Testis (tissue), 3 donors: ENCODE measurements around the gene SPPL3. TPM values are rescaled to one million over a fixed set of nuclear protein-coding genes. Genes with fewer than 3 reads are reported as not detected.

Experiments
- DNase-seq: peaks from one replicate; pipeline ENCODE4 v3.0.0-alpha.2; 2019
- H3K27ac ChIP-seq, 2 donors: fragments of 200-600 bp; sonication (generic); one replicate each; pipeline ENCODE4 v1.5.1; 2019
- H3K27me3 ChIP-seq: fragments of 200-600 bp; sonication (generic); one replicate; pipeline ENCODE4 v1.5.1; 2019
- H3K36me3 ChIP-seq: fragments of 200-600 bp; sonication (generic); one replicate; pipeline ENCODE4 v1.5.1; 2017; ENCODE audit warnings: low read depth; ENCODE audit errors: missing control alignments
- H3K4me1 ChIP-seq: fragments of 200-600 bp; sonication (generic); one replicate; pipeline ENCODE4 v1.5.1; 2019
- H3K4me3 ChIP-seq, 2 donors: fragments of 200-600 bp; sonication (generic); one replicate each; pipeline ENCODE4 v1.5.1; 2017 to 2019
- H3K9me3 ChIP-seq: fragments of 200-600 bp; sonication (generic); one replicate; pipeline ENCODE4 v1.5.1; 2017
- POLR2A ChIP-seq: fragments of 450-650 bp; IDR thresholded peaks from one replicate; pipeline ENCODE4 v1.6.1; 2017; ENCODE audit warnings: antibody characterized with exemption, mild to moderate bottlenecking, moderate library complexity
- WGBS, 2 donors: methylation state at CpG; one replicate each; pipeline ENCODE4 v1.1.5; 2018; 5-methylcytosine and 5-hydroxymethylcytosine counted together
- intact Hi-C: fragments of 100-400 bp; cut with DNase I; formaldehyde crosslinking; loops from one replicate; pipeline ENCODE4 v1.15.1; 2023; ENCODE audit warnings: low total_unique reads
- polyA plus RNA-seq: library from polyadenylated mRNA; stranded (reverse); fragments of 350-450 nt; fragmentation: Illumina TruSeq; extraction: RNeasy Lipid Tissue Mini Kit (QIAGEN cat#74804); gene quantifications from one replicate; pipeline ENCODE4 v1.2.3, GENCODE V29; 2014; ENCODE audit warnings: low read depth, low replicate concordance; ENCODE audit not compliant: insufficient read depth
- total RNA-seq, 2 donors: library from RNA; depleted of rRNA; stranded (reverse); fragments of >200 nt; gene quantifications; one replicate each; pipeline ENCODE4 v1.2.3, GENCODE V29; 2016
- TF ChIP-seq, protein P1 (sequence below), 3 experiments: fragments of 450-650 bp in 2 of 3; fragments of 200-600 bp in 1 of 3; sonication (generic) in 1 of 3; IDR thresholded peaks; one replicate each; pipeline ENCODE4 v1.5.1; 2016 to 2019; ENCODE audit warnings: antibody characterized with exemption in 3 of 3, mild to moderate bottlenecking in 2 of 3, moderate library complexity in 1 of 3

The SPPL3 gene
- total and polyA plus RNA-seq, 3 donors from 2014 or later = 61.1 to 190 (median 65.4) TPM

- no peak overlapping the region for H3K27ac ChIP-seq
- no peaks in the 10 kb centered on the region for H3K4me1 ChIP-seq
- WGBS, 2 donors = 84 to 91% methylated on average over 3 of the region's 3 CpGs
- H3K27me3 ChIP-seq = no peaks in the 10 kb centered on the region
- no peak for DNase-seq
- no peaks in the 10 kb centered on the region for H3K9me3 ChIP-seq
- intact Hi-C loops = no loop called here
- TF ChIP-seq POLR2A = no peak
- TF ChIP-seq, protein P1, sequence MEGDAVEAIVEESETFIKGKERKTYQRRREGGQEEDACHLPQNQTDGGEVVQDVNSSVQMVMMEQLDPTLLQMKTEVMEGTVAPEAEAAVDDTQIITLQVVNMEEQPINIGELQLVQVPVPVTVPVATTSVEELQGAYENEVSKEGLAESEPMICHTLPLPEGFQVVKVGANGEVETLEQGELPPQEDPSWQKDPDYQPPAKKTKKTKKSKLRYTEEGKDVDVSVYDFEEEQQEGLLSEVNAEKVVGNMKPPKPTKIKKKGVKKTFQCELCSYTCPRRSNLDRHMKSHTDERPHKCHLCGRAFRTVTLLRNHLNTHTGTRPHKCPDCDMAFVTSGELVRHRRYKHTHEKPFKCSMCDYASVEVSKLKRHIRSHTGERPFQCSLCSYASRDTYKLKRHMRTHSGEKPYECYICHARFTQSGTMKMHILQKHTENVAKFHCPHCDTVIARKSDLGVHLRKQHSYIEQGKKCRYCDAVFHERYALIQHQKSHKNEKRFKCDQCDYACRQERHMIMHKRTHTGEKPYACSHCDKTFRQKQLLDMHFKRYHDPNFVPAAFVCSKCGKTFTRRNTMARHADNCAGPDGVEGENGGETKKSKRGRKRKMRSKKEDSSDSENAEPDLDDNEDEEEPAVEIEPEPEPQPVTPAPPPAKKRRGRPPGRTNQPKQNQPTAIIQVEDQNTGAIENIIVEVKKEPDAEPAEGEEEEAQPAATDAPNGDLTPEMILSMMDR (IDR thresholded peaks at IDR 0.05) = no peak
- no peaks in the 10 kb centered on the region for H3K36me3 ChIP-seq
- no peak overlapping the region for H3K4me3 ChIP-seq
Observed at GRCh38 chr12:120879718-120880300, 24.3 kb downstream of the SPPL3 start.

DNA sequence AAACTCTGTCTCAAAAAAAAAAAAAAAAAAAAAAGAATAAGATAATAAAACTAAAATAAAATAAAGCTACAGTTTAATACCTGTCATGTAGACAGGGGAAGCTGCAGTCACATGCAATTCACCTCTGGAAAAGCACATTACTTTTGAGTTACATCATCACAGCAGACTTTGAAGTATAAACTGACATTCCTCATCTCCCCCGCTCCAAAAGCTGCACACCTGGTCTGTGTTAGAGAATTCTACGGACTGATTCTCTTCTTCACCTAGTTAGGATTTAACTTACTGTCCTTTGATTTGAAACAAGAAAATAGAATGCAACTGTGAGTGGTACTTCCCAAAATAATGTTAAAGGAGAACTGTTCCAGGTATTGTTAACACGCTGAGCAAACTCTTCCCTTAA lies 25.1 kb downstream of the SPPL3 start:
- no peak overlapping the region for H3K27ac ChIP-seq
- intact Hi-C loops = no loop called here

GRCh38 chr12:120874547-120875245 lies 29.5 kb downstream of the SPPL3 start:
- WGBS, 2 donors = 84 to 86% methylated on average over 5 of the region's 5 CpGs
- DNase-seq = no peak

More for the DNA sequence above, 25.1 kb downstream of the SPPL3 start:
- Histone ChIP-seq H3K4me3 (no peak overlapping the region), H3K27me3 (no peaks in the 10 kb centered on the region), H3K4me1 (no peaks in the 10 kb centered on the region), H3K9me3 (no peaks in the 10 kb centered on the region), H3K36me3 (no peaks in the 10 kb centered on the region)
- 84% methylated on average over 3 of the region's 3 CpGs for WGBS, 2 donors
- TF ChIP-seq, protein P1 (IDR thresholded peaks at IDR 0.05) = no peak
- no peak for DNase-seq

GRCh38 chr12:120873226-120873625 lies 30.9 kb downstream of the SPPL3 start:
- Histone ChIP-seq H3K27me3 (no peaks in the 10 kb centered on the region), H3K4me3 (no peak overlapping the region), H3K9me3 (no peaks in the 10 kb centered on the region), H3K4me1 (peaks cover 15% of the 10 kb centered on the region), H3K27ac (no peak overlapping the region), H3K36me3 (no peaks in the 10 kb centered on the region)
- intact Hi-C loops = no loop called here
- TF ChIP-seq POLR2A = no peak
- TF ChIP-seq, protein P1 (IDR thresholded peaks at IDR 0.05) = no peak
- WGBS, 2 donors = 82 to 88% methylated on average over 4 of the region's 4 CpGs
- DNase-seq = no peak

More at GRCh38 chr12:120874547-120875245, 29.5 kb downstream of the SPPL3 start:
- no peak overlapping the region for H3K4me3 ChIP-seq
- H3K9me3 ChIP-seq = no peaks in the 10 kb centered on the region
- no peak overlapping the region for H3K27ac ChIP-seq
- intact Hi-C loops = no loop called here
- TF ChIP-seq POLR2A = no peak
- TF ChIP-seq, protein P1 (IDR thresholded peaks at IDR 0.05) = no peak
- peaks cover 15% of the 10 kb centered on the region for H3K4me1 ChIP-seq
- no peaks in the 10 kb centered on the region for H3K27me3 ChIP-seq
- H3K36me3 ChIP-seq = no peaks in the 10 kb centered on the region
